ENCODE measurements around the gene TMEM31. TPM values are rescaled to one million over a fixed set of nuclear protein-coding genes. Genes with fewer than 3 reads are reported as not detected.

The TMEM31 gene
- total and polyA plus RNA-seq, 2 experiments from 2014 or later, result 0.26 TPM; not detected in 1

- 0% methylated on average over 28 to 32 of the region's 37 CpGs for WGBS, 2 experiments (ENCODE audit: low coverage in 1 of 2, low lambda C conversion rate in 2 of 2, missing lambda C conversion rate in 2 of 2)
These were observed 24.3 kb upstream of the TMEM31 start, which contains the start of gene MORF4L2 for GRCh38 chrX:103686199-103687072. Gene MORF4L2 (minus strand): TSS chrX:103686699. CDS start chrX:103677027, 9,672 bp downstream.

GRCh38 chrX:103687073-103687695 is 23.5 kb upstream of the TMEM31 start:
- DNase-seq, result peak; percentile 89
- Histone ChIP-seq H3K4me3 (peak overlapping the region; percentile 99), H4K20me1 (ENCODE audit: insufficient read depth) (no peaks in the 10 kb centered on the region), H3K4me1 (ENCODE audit: insufficient read depth) (peaks cover 29% of the 10 kb centered on the region), H3K9me2 (ENCODE audit: insufficient read depth) (no peaks in the 10 kb centered on the region), H3K36me3 (ENCODE audit: low read depth) (peaks cover 27% of the 10 kb centered on the region), H2AFZ (peak overlapping the region; percentile 83), H3F3A (ENCODE audit: insufficient read depth) (peaks cover 32% of the 10 kb centered on the region), H3K4me2 (ENCODE audit: unreplicated experiment) (peak overlapping the region; percentile 89), H3K27me3 (replicated peaks; ENCODE audit: insufficient read depth) (no peaks in the 10 kb centered on the region), H3K9ac (peak overlapping the region; percentile 100), H3K9me3 (ENCODE audit: low read depth) (no peaks in the 10 kb centered on the region), H3K79me2 (ENCODE audit: insufficient read depth) (peaks cover 40% of the 10 kb centered on the region), H3K27ac (peak overlapping the region; percentile 100)
- WGBS, 2 experiments (ENCODE audit: low coverage in 1 of 2, low lambda C conversion rate in 2 of 2, missing lambda C conversion rate in 2 of 2), result 0 to 1% methylated on average over 9 to 29 of the region's 40 CpGs
- in situ Hi-C loops (cut with MboI), result loop anchor here (10.0 kb wide), 1 partner anchor 152 kb away; no protein-coding TSS in a partner anchor
- no peak for TF ChIP-seq EZH2phosphoT487 (IDR thresholded peaks at IDR 0.05; ENCODE audit: insufficient read depth, low read depth)
- no peak for TF ChIP-seq EZH2 (IDR thresholded peaks at IDR 0.05; ENCODE audit: insufficient read depth, poor library complexity, severe bottlenecking)

More at GRCh38 chrX:103686199-103687072, 24.3 kb upstream of the TMEM31 start, which contains the start of gene MORF4L2:
- Histone ChIP-seq H4K20me1 (ENCODE audit: insufficient read depth) (no peaks in the 10 kb centered on the region), H3K9ac (peak within 1 kb of the TSS; percentile 100), H3F3A (ENCODE audit: insufficient read depth) (peaks cover 38% of the 10 kb centered on the region), H3K36me3 (ENCODE audit: low read depth) (peaks cover 32% of the 10 kb centered on the region), H3K4me2 (ENCODE audit: unreplicated experiment) (peak within 1 kb of the TSS; percentile 95), H3K9me3 (ENCODE audit: low read depth) (no peaks in the 10 kb centered on the region), H2AFZ (peak within 1 kb of the TSS; percentile 83), H3K27me3 (replicated peaks; ENCODE audit: insufficient read depth) (no peaks in the 10 kb centered on the region), H3K27ac (peak within 1 kb of the TSS; percentile 100), H3K9me2 (ENCODE audit: insufficient read depth) (no peaks in the 10 kb centered on the region), H3K4me1 (ENCODE audit: insufficient read depth) (peaks cover 35% of the 10 kb centered on the region), H3K4me3 (peak within 1 kb of the TSS; percentile 100), H3K79me2 (ENCODE audit: insufficient read depth) (peaks cover 47% of the 10 kb centered on the region)
- peak; percentile 95 for DNase-seq
- in situ Hi-C loops (cut with MboI), result loop anchor here (10.0 kb wide), 1 partner anchor 152 kb away; no protein-coding TSS in a partner anchor
- TF ChIP-seq EZH2 (IDR thresholded peaks at IDR 0.05; ENCODE audit: insufficient read depth, poor library complexity, severe bottlenecking) (no peak), EZH2phosphoT487 (IDR thresholded peaks at IDR 0.05; ENCODE audit: insufficient read depth, low read depth) (no peak)

GRCh38 chrX:103687696-103688201 is 23.0 kb upstream of the TMEM31 start:
- peak overlapping the region; percentile 89 for H3K4me2 ChIP-seq (ENCODE audit: unreplicated experiment)
- TF ChIP-seq EZH2 (IDR thresholded peaks at IDR 0.05; ENCODE audit: insufficient read depth, poor library complexity, severe bottlenecking) (no peak), EZH2phosphoT487 (IDR thresholded peaks at IDR 0.05; ENCODE audit: insufficient read depth, low read depth) (no peak)
- in situ Hi-C loops (cut with MboI), result loop anchor here (10.0 kb wide), 1 partner anchor 153 kb away; no protein-coding TSS in a partner anchor
- H3K36me3 ChIP-seq (ENCODE audit: low read depth), result peaks cover 23% of the 10 kb centered on the region
- H3F3A ChIP-seq (ENCODE audit: insufficient read depth), result peaks cover 29% of the 10 kb centered on the region
- peak overlapping the region; percentile 100 for H3K9ac ChIP-seq
- no peaks in the 10 kb centered on the region for H3K9me2 ChIP-seq (ENCODE audit: insufficient read depth)
- H3K9me3 ChIP-seq (ENCODE audit: low read depth), result no peaks in the 10 kb centered on the region
- peaks cover 37% of the 10 kb centered on the region for H3K79me2 ChIP-seq (ENCODE audit: insufficient read depth)
- DNase-seq, result peak; percentile 80
- WGBS, 2 experiments (ENCODE audit: low coverage in 1 of 2, low lambda C conversion rate in 2 of 2, missing lambda C conversion rate in 2 of 2), result 1% methylated on average over 16 to 17 of the region's 17 CpGs
- H3K4me3 ChIP-seq, result peak overlapping the region; percentile 99
- no peaks in the 10 kb centered on the region for H4K20me1 ChIP-seq (ENCODE audit: insufficient read depth)
- peak overlapping the region; percentile 100 for H3K27ac ChIP-seq
- H3K27me3 ChIP-seq (replicated peaks; ENCODE audit: insufficient read depth), result no peaks in the 10 kb centered on the region
- H3K4me1 ChIP-seq (ENCODE audit: insufficient read depth), result peaks cover 23% of the 10 kb centered on the region
- peak overlapping the region; percentile 83 for H2AFZ ChIP-seq

GRCh38 chrX:103688946-103689345 is 21.8 kb upstream of the TMEM31 start:
- no peaks in the 10 kb centered on the region for H3K27me3 ChIP-seq (replicated peaks; ENCODE audit: insufficient read depth)
- WGBS, 2 experiments (ENCODE audit: low coverage in 1 of 2, low lambda C conversion rate in 2 of 2, missing lambda C conversion rate in 2 of 2), result 33 to 35% methylated on average over 4 of the region's 4 CpGs
- peak overlapping the region; percentile 100; the same call in 1 of the 2 replicates for H3K27ac ChIP-seq
- TF ChIP-seq EZH2 (IDR thresholded peaks at IDR 0.05; ENCODE audit: insufficient read depth, poor library complexity, severe bottlenecking), result no peak
- no peak for TF ChIP-seq EZH2phosphoT487 (IDR thresholded peaks at IDR 0.05; ENCODE audit: insufficient read depth, low read depth)
- peak overlapping the region; percentile 100 for H3K9ac ChIP-seq
- no peaks in the 10 kb centered on the region for H3K9me2 ChIP-seq (ENCODE audit: insufficient read depth)
- H3K4me2 ChIP-seq (ENCODE audit: unreplicated experiment), result peak overlapping the region; percentile 89
- peak overlapping the region; percentile 83 for H2AFZ ChIP-seq
- H4K20me1 ChIP-seq (ENCODE audit: insufficient read depth), result no peaks in the 10 kb centered on the region
- in situ Hi-C loops (cut with MboI), result loop anchor here (10.0 kb wide), 1 partner anchor 154 kb away; no protein-coding TSS in a partner anchor
- H3K36me3 ChIP-seq (ENCODE audit: low read depth), result peaks cover 13% of the 10 kb centered on the region
- peaks cover 15% of the 10 kb centered on the region for H3K4me1 ChIP-seq (ENCODE audit: insufficient read depth)
- peaks cover 25% of the 10 kb centered on the region for H3K79me2 ChIP-seq (ENCODE audit: insufficient read depth)
- peaks cover 25% of the 10 kb centered on the region for H3F3A ChIP-seq (ENCODE audit: insufficient read depth)
- no peaks in the 10 kb centered on the region for H3K9me3 ChIP-seq (ENCODE audit: low read depth)
- 0 out of 2 replicates have a peak overlapping the region, but pooled peaks have one; percentile 99 for H3K4me3 ChIP-seq
- DNase-seq, result peak; percentile 66

Measured in GM23248 (cell line).